ENCODE data around the gene IL11RA.

IL11RA gene

DNA sequence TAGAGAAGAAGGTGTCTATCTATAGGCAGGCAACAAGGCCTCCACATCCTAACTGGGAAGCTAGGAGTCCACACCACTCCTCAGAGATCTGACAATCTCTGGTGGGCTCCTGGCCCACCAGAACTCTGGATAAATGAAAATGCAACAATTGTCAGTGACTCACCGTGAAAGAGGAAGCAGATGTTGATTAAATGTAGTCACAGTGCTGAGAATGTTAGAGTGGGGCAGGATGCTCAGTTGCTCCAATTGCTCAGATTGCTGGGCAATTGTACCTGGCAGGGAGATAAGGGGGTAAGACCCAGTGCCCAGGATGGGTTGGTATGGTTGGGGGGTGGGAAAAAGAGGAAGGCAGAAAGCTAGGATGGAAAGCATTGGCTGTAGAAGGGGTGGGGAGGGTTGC, 34.7 kb downstream of the IL11RA start:
- TF ChIP-seq, protein P1, sequence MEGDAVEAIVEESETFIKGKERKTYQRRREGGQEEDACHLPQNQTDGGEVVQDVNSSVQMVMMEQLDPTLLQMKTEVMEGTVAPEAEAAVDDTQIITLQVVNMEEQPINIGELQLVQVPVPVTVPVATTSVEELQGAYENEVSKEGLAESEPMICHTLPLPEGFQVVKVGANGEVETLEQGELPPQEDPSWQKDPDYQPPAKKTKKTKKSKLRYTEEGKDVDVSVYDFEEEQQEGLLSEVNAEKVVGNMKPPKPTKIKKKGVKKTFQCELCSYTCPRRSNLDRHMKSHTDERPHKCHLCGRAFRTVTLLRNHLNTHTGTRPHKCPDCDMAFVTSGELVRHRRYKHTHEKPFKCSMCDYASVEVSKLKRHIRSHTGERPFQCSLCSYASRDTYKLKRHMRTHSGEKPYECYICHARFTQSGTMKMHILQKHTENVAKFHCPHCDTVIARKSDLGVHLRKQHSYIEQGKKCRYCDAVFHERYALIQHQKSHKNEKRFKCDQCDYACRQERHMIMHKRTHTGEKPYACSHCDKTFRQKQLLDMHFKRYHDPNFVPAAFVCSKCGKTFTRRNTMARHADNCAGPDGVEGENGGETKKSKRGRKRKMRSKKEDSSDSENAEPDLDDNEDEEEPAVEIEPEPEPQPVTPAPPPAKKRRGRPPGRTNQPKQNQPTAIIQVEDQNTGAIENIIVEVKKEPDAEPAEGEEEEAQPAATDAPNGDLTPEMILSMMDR (conservative IDR thresholded peaks at IDR 0.05; ENCODE audit: control insufficient read depth, insufficient read depth, low read depth, low read length): no peak
- DNase-seq (ENCODE audit: low read depth): peak; percentile 56
- no peak overlapping the region for H3K4me3 ChIP-seq (ENCODE audit: control insufficient read depth, low read depth, low read length)

- no peak overlapping the region for H3K4me3 ChIP-seq (ENCODE audit: control insufficient read depth, low read depth, low read length)
- TF ChIP-seq, protein P1 (conservative IDR thresholded peaks at IDR 0.05; ENCODE audit: control insufficient read depth, insufficient read depth, low read depth, low read length): no peak
- DNase-seq (ENCODE audit: low read depth): no peak
Observed at GRCh38 chr9:34687276-34688030, 35.5 kb downstream of the IL11RA start.

- H3K4me3 ChIP-seq (ENCODE audit: control insufficient read depth, low read depth, low read length): no peak overlapping the region
- DNase-seq (ENCODE audit: low read depth): no peak
- TF ChIP-seq, protein P1 (conservative IDR thresholded peaks at IDR 0.05; ENCODE audit: control insufficient read depth, insufficient read depth, low read depth, low read length): no peak
Observed at GRCh38 chr9:34688329-34689115, 36.5 kb downstream of the IL11RA start.

DNA sequence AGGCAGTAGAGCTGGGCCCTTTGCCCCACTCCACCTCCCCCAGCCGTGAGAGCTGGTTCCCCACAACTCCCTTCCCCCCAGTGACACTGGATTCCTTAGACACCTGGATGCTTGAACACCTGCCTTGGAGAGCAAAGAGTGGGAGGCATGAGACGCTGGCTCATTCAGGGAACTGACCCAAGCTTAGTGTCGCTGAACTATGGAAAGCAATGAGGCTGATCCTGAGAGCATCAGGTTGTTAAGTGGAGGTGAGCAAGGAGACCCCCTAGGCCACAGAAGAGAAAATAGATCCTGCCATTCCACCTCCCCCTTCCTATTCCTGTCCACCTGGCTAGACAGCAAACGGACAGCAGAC, 37.1 kb downstream of the IL11RA start:
- no peak for DNase-seq (ENCODE audit: low read depth)
- TF ChIP-seq, protein P1 (conservative IDR thresholded peaks at IDR 0.05; ENCODE audit: control insufficient read depth, insufficient read depth, low read depth, low read length): no peak
- no peak overlapping the region for H3K4me3 ChIP-seq (ENCODE audit: control insufficient read depth, low read depth, low read length)

GRCh38 chr9:34689512-34689911, 37.5 kb downstream of the IL11RA start:
- no peak overlapping the region for H3K4me3 ChIP-seq (ENCODE audit: control insufficient read depth, low read depth, low read length)
- DNase-seq (ENCODE audit: low read depth): no peak

GRCh38 chr9:34690983-34691935, 39.3 kb downstream of the IL11RA start, which contains the start of gene CCL19:
Gene CCL19 (minus strand): TSS chr9:34691276. CDS start chr9:34691139, 137 bp downstream.
- no peak within 1 kb of the TSS for H3K4me3 ChIP-seq (ENCODE audit: control insufficient read depth, low read depth, low read length)
- TF ChIP-seq, protein P1 (conservative IDR thresholded peaks at IDR 0.05; ENCODE audit: control insufficient read depth, insufficient read depth, low read depth, low read length): no peak
- DNase-seq (ENCODE audit: low read depth): no peak

More at GRCh38 chr9:34689512-34689911, 37.5 kb downstream of the IL11RA start:
- TF ChIP-seq, protein P1 (conservative IDR thresholded peaks at IDR 0.05; ENCODE audit: control insufficient read depth, insufficient read depth, low read depth, low read length): no peak
